Loucy (cell line): ENCODE measurements around the gene ALK.

ENCODE experiments used
- H2AFZ ChIP-seq: fragments of 200-600 bp; sonication (generic); 2 replicates; pipeline ENCODE4 v1.6.0; 2016; ENCODE audit warnings: antibody characterized with exemption, mild to moderate bottlenecking, low read length, moderate library complexity
- H3F3A ChIP-seq: fragments of 200-600 bp; 2 replicates; pipeline ENCODE4 v1.6.0; 2016; ENCODE audit warnings: antibody characterized with exemption, low read depth, mild to moderate bottlenecking
- H3K27me3 ChIP-seq: fragments of 200-600 bp; sonication (generic); 2 replicates; pipeline ENCODE4 v1.6.1; 2014; ENCODE audit warnings: low read length, mild to moderate bottlenecking; ENCODE audit not compliant: insufficient read depth, poor library complexity, severe bottlenecking
- H3K36me3 ChIP-seq: fragments of 200-600 bp; sonication (generic); 2 replicates; pipeline ENCODE4 v1.6.1; 2016; ENCODE audit warnings: low read length; ENCODE audit not compliant: insufficient read depth
- H3K4me1 ChIP-seq: fragments of 200-600 bp; sonication (generic); 2 replicates; pipeline ENCODE4 v1.5.1; 2014; ENCODE audit warnings: low read length, mild to moderate bottlenecking; ENCODE audit not compliant: insufficient read depth, poor library complexity, severe bottlenecking
- H3K4me2 ChIP-seq: fragments of 200-600 bp; sonication (generic); 2 replicates; pipeline ENCODE4 v1.6.0; 2014; ENCODE audit warnings: antibody characterized with exemption, low read length, low read depth, mild to moderate bottlenecking; ENCODE audit not compliant: poor library complexity, severe bottlenecking
- H3K4me3 ChIP-seq: fragments of 200-600 bp; sonication (generic); 2 replicates; pipeline ENCODE4 v1.5.1; 2014; ENCODE audit warnings: low read length, mild to moderate bottlenecking, mixed read lengths; ENCODE audit not compliant: poor library complexity, severe bottlenecking
- H3K79me2 ChIP-seq: fragments of 200-600 bp; sonication (generic); 2 replicates; pipeline ENCODE4 v1.6.1; 2014; ENCODE audit warnings: low read length; ENCODE audit not compliant: insufficient read depth
- H3K9ac ChIP-seq: fragments of 200-600 bp; sonication (generic); 2 replicates; pipeline ENCODE4 v1.6.0; 2014; ENCODE audit warnings: mild to moderate bottlenecking, low read depth, low read length, moderate library complexity; ENCODE audit not compliant: poor library complexity, severe bottlenecking
- H3K9me2 ChIP-seq: fragments of 200-600 bp; sonication (generic); replicated peaks from 2 replicates; pipeline ENCODE4 v1.6.1; 2016; ENCODE audit warnings: low read depth, low read length, mixed read lengths
- H3K9me3 ChIP-seq: fragments of 200-600 bp; sonication (generic); 2 replicates; pipeline ENCODE4 v1.6.1; 2014; ENCODE audit warnings: mild to moderate bottlenecking, antibody characterized with exemption, low read length, low read depth; ENCODE audit not compliant: insufficient read depth
- H4K20me1 ChIP-seq: fragments of 200-600 bp; sonication (generic); 2 replicates; pipeline ENCODE4 v1.6.0; 2014; ENCODE audit warnings: antibody characterized with exemption, low read length, mild to moderate bottlenecking; ENCODE audit not compliant: insufficient read depth, poor library complexity, severe bottlenecking
- EZH2phosphoT487 ChIP-seq: fragments of 200-600 bp; IDR thresholded peaks from 2 replicates; pipeline ENCODE4 v1.6.1; 2018; ENCODE audit warnings: antibody characterized with exemption, mild to moderate bottlenecking, moderate library complexity, borderline replicate concordance
- TF ChIP-seq, protein P1 (sequence below): fragments of 200-600 bp; sonication (generic); conservative IDR thresholded peaks from 2 replicates; pipeline ENCODE4 v1.5.1; 2014; ENCODE audit warnings: mild to moderate bottlenecking, antibody characterized with exemption, low read length

Gene ALK

GRCh38 chr2:29502460-29502911 is 418.9 kb downstream of the ALK start:
- Histone ChIP-seq H3K4me3 (no peak overlapping the region), H3K4me1 (no peaks in the 10 kb centered on the region), H3K79me2 (no peaks in the 10 kb centered on the region), H3K27me3 (no peaks in the 10 kb centered on the region), H3K9me2 (no peaks in the 10 kb centered on the region), H4K20me1 (no peaks in the 10 kb centered on the region), H3K9ac (no peak overlapping the region), H2AFZ (no peak overlapping the region), H3K36me3 (no peaks in the 10 kb centered on the region), H3K4me2 (no peak overlapping the region), H3K9me3 (peaks cover 4% of the 10 kb centered on the region; the same call in 1 of the 2 replicates), H3F3A (no peaks in the 10 kb centered on the region)
- TF ChIP-seq, protein P1, sequence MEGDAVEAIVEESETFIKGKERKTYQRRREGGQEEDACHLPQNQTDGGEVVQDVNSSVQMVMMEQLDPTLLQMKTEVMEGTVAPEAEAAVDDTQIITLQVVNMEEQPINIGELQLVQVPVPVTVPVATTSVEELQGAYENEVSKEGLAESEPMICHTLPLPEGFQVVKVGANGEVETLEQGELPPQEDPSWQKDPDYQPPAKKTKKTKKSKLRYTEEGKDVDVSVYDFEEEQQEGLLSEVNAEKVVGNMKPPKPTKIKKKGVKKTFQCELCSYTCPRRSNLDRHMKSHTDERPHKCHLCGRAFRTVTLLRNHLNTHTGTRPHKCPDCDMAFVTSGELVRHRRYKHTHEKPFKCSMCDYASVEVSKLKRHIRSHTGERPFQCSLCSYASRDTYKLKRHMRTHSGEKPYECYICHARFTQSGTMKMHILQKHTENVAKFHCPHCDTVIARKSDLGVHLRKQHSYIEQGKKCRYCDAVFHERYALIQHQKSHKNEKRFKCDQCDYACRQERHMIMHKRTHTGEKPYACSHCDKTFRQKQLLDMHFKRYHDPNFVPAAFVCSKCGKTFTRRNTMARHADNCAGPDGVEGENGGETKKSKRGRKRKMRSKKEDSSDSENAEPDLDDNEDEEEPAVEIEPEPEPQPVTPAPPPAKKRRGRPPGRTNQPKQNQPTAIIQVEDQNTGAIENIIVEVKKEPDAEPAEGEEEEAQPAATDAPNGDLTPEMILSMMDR, result no peak

GRCh38 chr2:29497375-29497774 is 424.0 kb downstream of the ALK start:
- Histone ChIP-seq H3K9me3 (no peaks in the 10 kb centered on the region), H3K9me2 (no peaks in the 10 kb centered on the region), H3K4me3 (no peak overlapping the region), H3K4me2 (no peak overlapping the region), H3K27me3 (no peaks in the 10 kb centered on the region), H3K4me1 (no peaks in the 10 kb centered on the region), H3K9ac (no peak overlapping the region), H2AFZ (no peak overlapping the region), H3K79me2 (no peaks in the 10 kb centered on the region), H3K36me3 (no peaks in the 10 kb centered on the region), H3F3A (no peaks in the 10 kb centered on the region), H4K20me1 (no peaks in the 10 kb centered on the region)
- no peak for TF ChIP-seq EZH2phosphoT487
- TF ChIP-seq, protein P1, result no peak

DNA sequence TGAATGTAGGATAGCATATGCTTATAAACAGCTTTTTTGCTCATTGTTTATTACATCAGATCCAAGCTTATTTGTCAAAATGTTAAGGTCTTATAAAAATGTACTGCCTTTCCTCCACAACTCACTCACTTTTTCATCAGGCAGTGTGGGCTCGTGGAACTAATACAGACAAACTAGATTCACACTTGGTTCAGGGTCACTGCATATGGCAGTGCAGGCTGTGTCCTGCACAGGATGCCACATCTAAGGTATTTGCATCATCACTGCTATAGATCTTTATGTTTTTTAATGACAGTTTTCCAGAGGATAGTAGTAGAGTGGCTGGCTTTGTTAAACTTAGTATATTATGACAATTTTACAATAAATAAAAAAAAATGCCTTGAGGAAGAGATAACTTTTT is 425.2 kb downstream of the ALK start:
- Histone ChIP-seq H3F3A (no peaks in the 10 kb centered on the region), H3K4me3 (no peak overlapping the region), H3K79me2 (no peaks in the 10 kb centered on the region), H3K4me2 (no peak overlapping the region), H3K9me2 (no peaks in the 10 kb centered on the region), H3K9me3 (no peaks in the 10 kb centered on the region), H3K4me1 (no peaks in the 10 kb centered on the region), H3K36me3 (no peaks in the 10 kb centered on the region), H4K20me1 (no peaks in the 10 kb centered on the region), H3K27me3 (no peaks in the 10 kb centered on the region), H3K9ac (no peak overlapping the region), H2AFZ (no peak overlapping the region)
- TF ChIP-seq, protein P1, result no peak
- no peak for TF ChIP-seq EZH2phosphoT487
